Neutrophil (primary cell): ENCODE results near the gene TMEM239.

ENCODE experiments used
- H3K27ac ChIP-seq: fragments of 200-600 bp; sonication (generic); 2 replicates; pipeline ENCODE4 v1.5.1; 2016; ENCODE audit warnings: mild to moderate bottlenecking, moderate library complexity
- H3K27me3 ChIP-seq: fragments of 200-600 bp; sonication (generic); 2 replicates; pipeline ENCODE4 v1.6.0; 2016; ENCODE audit warnings: mild to moderate bottlenecking
- H3K36me3 ChIP-seq: fragments of 200-600 bp; sonication (generic); 2 replicates; pipeline ENCODE4 v1.5.1; 2017
- H3K4me1 ChIP-seq, 2 experiments: fragments of 200-600 bp in 1 of 2; sonication (generic) in 1 of 2; 1 replicate in 1 of 2; 2 replicates in 1 of 2; pipeline versions ENCODE4 v1.5.1 to v1.6.1; 2013 to 2016; ENCODE audit warnings: low read depth in 1 of 2, low read length in 1 of 2, mild to moderate bottlenecking in 1 of 2, moderate library complexity in 1 of 2; ENCODE audit not compliant: control insufficient read depth in 1 of 2, insufficient read depth in 1 of 2
- H3K4me3 ChIP-seq, 2 experiments: fragments of 200-600 bp in 1 of 2; sonication (generic) in 1 of 2; 1 replicate in 1 of 2; 2 replicates in 1 of 2; pipeline ENCODE4 v1.5.1; 2013 to 2016; ENCODE audit warnings: low read depth in 1 of 2, low read length in 1 of 2, mild to moderate bottlenecking in 1 of 2, moderate library complexity in 1 of 2
- H3K9me3 ChIP-seq: fragments of 200-600 bp; sonication (generic); 2 replicates; pipeline ENCODE4 v1.5.1; 2016
- TF ChIP-seq, protein P1 (sequence below): fragments of 200-600 bp; sonication (generic); IDR thresholded peaks from 2 replicates; pipeline ENCODE4 v1.5.1; 2016; ENCODE audit warnings: antibody characterized with exemption

TMEM239 gene

DNA sequence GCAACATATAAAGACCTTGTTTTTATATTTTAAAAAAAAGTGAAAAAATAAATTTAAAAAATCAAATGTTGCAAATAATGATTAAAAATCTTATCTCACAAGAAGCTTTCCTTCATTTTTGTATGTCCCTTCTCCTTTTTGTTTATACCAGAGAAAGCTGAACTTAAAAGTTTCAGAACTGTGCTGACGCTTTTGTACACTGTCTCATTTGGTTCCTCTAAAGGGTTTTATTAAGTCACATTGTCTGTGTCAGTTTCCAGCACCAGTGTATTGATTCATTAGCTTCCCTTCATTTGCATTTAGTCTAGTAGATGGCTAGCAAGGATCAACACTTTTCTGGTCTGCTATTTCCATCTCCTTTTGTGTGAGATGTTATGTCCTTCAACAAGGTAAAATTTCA, 17.6 kb downstream of the TMEM239 start:
- no peaks in the 10 kb centered on the region for H3K9me3 ChIP-seq
- TF ChIP-seq, protein P1, sequence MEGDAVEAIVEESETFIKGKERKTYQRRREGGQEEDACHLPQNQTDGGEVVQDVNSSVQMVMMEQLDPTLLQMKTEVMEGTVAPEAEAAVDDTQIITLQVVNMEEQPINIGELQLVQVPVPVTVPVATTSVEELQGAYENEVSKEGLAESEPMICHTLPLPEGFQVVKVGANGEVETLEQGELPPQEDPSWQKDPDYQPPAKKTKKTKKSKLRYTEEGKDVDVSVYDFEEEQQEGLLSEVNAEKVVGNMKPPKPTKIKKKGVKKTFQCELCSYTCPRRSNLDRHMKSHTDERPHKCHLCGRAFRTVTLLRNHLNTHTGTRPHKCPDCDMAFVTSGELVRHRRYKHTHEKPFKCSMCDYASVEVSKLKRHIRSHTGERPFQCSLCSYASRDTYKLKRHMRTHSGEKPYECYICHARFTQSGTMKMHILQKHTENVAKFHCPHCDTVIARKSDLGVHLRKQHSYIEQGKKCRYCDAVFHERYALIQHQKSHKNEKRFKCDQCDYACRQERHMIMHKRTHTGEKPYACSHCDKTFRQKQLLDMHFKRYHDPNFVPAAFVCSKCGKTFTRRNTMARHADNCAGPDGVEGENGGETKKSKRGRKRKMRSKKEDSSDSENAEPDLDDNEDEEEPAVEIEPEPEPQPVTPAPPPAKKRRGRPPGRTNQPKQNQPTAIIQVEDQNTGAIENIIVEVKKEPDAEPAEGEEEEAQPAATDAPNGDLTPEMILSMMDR = no peak
- H3K4me3 ChIP-seq = no peak overlapping the region
- H3K4me1 ChIP-seq = no peaks in the 10 kb centered on the region
- H3K36me3 ChIP-seq = no peaks in the 10 kb centered on the region
- no peak overlapping the region for H3K27ac ChIP-seq
- H3K27me3 ChIP-seq = peaks cover 20% of the 10 kb centered on the region

DNA sequence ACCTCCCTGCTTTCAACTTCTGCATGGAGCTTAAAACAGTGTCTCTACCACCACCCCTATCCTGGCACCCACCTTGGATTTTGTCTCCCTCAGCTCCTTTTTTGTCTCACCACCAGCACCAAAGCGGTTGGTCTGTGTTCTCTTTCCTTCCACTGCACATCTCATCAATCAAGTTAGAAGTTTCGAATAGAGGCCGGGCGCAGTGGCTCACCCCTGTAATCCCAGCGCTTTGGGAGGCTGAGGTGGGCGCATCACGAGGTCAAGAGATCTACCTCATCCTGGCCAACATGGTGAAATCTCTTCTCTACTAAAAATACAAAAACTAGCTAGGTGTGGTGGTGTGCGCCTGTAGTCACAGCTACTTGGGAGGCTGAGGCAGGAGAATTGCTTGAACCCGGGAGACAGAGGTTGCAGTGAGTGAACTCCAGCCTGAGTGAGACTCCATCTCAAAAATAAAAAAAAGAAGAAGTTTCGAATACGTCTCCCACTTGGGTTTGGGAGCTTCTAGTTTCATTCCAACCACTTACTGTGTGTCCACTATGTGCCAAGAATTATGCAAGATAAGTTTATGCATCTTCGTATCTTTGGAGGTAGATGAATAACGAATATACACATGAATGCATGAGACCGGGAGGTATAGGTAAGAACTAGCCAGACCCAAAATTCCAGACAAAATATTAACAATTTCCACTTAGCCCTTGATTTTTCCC, 18.4 kb downstream of the TMEM239 start:
- peaks cover 4 to 5% of the 10 kb centered on the region in 2 experiments for H3K4me1 ChIP-seq
- H3K36me3 ChIP-seq = no peaks in the 10 kb centered on the region
- no peaks in the 10 kb centered on the region for H3K9me3 ChIP-seq
- no peak overlapping the region for H3K27ac ChIP-seq
- TF ChIP-seq, protein P1 = no peak
- peaks cover 13% of the 10 kb centered on the region for H3K27me3 ChIP-seq
- H3K4me3 ChIP-seq = no peak overlapping the region

- H3K4me1 ChIP-seq = peaks cover 9 to 11% of the 10 kb centered on the region in 2 experiments
- no peak overlapping the region for H3K4me3 ChIP-seq
- peaks cover 5% of the 10 kb centered on the region for H3K27me3 ChIP-seq
- no peak overlapping the region for H3K27ac ChIP-seq
- TF ChIP-seq, protein P1 = no peak
- H3K36me3 ChIP-seq = no peaks in the 10 kb centered on the region
- no peaks in the 10 kb centered on the region for H3K9me3 ChIP-seq
Observed at GRCh38 chr20:2835331-2835796, 19.2 kb downstream of the TMEM239 start.

DNA sequence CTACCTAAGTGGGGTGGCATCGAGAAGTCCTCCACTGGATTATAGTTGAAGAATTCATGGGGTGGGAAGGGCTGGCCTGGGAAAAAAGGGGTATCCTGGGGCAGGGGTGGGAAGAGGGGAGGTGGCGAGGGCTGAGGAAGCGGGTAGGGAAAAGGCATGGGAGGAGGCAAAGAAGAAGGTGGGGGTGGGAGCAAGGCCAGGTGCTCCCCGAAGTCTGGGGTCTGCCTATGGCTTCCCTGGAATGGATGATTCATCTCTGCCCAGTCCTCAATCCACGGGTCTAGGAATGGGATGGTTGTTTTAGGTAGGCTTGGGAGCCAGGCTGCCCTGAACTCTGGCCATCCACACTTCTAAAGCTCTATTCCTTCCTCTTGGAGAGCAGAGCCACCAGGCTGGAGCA, 19.9 kb downstream of the TMEM239 start:
- TF ChIP-seq, protein P1 = no peak
- H3K27ac ChIP-seq = no peak overlapping the region
- H3K4me3 ChIP-seq = no peak overlapping the region

GRCh38 chr20:2837221-2837960, 21.2 kb downstream of the TMEM239 start:
- H3K4me1 ChIP-seq = peaks cover 18 to 20% of the 10 kb centered on the region in 2 experiments
- H3K27ac ChIP-seq = no peak overlapping the region
- H3K27me3 ChIP-seq = no peaks in the 10 kb centered on the region
- H3K9me3 ChIP-seq = no peaks in the 10 kb centered on the region
- H3K4me3 ChIP-seq = no peak overlapping the region
- no peaks in the 10 kb centered on the region for H3K36me3 ChIP-seq
- TF ChIP-seq, protein P1 = no peak

More for the DNA sequence above, 19.9 kb downstream of the TMEM239 start:
- H3K9me3 ChIP-seq = no peaks in the 10 kb centered on the region
- H3K4me1 ChIP-seq = peaks cover 12 to 13% of the 10 kb centered on the region in 2 experiments
- peaks cover 4% of the 10 kb centered on the region for H3K27me3 ChIP-seq
- no peaks in the 10 kb centered on the region for H3K36me3 ChIP-seq
